DND-41 (cell line): ENCODE measurements around the gene SLC5A5.

ENCODE experiments used
- CTCF ChIP-seq: IDR thresholded peaks from 2 replicates; pipeline ENCODE4 v1.5.1; 2012; ENCODE audit warnings: borderline replicate concordance, low read length, moderate library complexity, mild to moderate bottlenecking; ENCODE audit not compliant: poor library complexity, severe bottlenecking; ENCODE audit errors: extremely low read depth
- EZH2 ChIP-seq: IDR thresholded peaks from 3 replicates; pipeline ENCODE4 v1.6.1; 2012; ENCODE audit warnings: borderline replicate concordance, low read depth, mild to moderate bottlenecking, moderate library complexity, low read length, inconsistent platforms; ENCODE audit not compliant: severe bottlenecking

GRCh38 chr19:17933414-17934129, 61.8 kb downstream of the SLC5A5 start:
- TF ChIP-seq CTCF (no peak), EZH2 (no peak)
